ENCODE measurements around the gene OGFR. TPM values are rescaled to one million over a fixed set of nuclear protein-coding genes. Genes with fewer than 3 reads are reported as not detected.

The OGFR gene
- total RNA-seq, 1 experiment from 2014 or later, result 55.0 TPM

DNA sequence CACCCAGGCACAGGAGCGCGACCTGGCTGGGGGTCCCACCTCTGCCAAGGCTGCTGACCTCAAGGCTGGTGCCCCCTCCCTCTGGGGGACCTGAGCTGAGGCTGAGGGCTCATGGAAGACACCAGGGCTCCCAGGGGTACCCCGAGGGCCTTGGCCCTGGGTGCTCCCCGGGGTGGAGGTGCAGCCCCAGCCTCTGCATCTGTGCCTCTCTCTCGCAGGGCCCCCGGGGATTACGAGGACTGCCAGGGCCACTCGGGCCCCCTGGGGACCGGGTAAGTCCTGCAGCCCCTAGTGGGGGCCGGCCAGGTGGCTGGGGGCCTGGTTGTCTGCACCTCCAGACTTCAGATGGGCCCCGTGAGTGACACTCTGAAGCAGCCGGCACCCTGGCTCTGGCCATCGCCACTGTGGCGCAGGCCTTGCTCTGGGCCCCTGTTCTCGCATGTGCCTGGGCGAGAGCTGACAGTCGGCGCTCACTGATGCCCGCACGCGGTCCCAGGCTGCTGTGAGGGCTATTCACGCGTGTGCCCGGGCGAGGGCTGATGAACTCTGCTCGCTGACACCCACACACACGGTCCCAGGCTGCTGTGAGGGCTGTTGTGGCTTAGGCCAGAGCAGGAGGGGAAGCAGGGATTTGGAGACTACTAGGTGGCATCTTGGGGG, 21.5 kb downstream of the OGFR start:
- DNase-seq (ENCODE audit: low read depth), result no peak

DNA sequence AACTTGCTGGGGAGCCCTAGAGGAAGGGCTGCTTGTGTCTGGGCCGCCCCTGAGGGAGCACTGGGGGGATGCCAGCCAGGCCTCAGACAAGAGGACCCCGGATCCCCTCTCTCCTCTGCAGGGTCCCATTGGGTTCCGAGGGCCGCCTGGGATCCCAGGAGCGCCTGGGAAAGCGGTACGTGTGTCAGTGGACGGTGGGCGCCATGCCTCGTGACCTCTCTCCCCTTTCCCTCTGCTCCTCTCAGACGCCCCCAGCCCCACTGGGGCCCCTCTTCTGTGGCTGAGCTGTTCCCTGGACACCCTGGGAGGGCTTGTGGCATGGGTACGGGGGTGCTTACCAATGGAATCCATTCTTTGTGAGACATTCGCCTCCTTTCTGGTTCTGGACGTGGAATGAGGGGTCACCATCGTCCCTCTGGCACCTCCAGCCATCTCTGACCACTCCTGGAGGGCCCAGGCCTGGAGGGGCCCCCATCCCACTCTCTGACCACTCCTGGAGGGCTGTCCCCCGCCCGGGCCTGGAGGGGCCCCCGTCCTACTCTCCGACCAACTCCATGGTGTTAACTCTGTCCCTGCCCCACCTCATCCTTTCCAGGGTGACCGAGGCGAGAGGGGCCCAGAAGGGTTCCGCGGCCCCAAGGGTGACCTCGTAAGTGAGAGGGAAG, 22.1 kb downstream of the OGFR start:
- no peak for DNase-seq (ENCODE audit: low read depth)

DNA sequence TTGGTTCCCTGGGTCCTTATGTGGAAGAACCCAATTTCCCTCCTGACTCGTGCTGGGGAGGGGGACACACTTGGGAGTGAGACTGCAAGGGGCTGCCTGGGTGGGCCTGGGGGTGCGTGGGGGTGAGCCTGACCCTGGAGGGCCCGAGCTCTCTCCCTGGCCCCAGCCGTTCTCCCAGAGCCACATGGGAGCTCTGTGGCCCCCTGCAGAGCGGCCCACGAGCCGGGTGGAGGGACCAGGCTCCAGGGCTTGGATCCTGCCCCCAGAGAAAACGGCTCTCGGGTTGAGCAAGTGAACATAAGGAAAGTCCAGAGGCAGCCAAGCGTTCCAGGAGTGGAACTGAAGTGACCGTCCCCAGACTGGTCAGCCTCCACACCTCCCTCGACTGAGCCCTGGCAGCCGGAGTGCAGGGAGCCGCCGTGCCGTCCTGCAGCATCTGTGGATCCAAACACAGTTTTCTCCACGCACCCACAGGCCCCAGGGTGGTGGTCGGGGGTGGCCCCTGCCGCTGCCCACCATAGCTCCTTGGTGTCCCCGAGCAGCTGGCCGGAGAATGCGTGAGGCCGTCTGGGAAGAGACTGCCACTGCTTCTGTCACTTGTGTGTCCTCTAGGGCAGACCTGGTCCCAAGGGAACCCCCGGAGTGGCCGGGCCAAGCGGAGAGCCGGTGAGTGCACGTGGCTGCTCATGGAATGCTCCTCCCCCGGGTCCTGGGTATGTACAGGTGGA, 22.8 kb downstream of the OGFR start:
- DNase-seq (ENCODE audit: low read depth), result no peak

DNA sequence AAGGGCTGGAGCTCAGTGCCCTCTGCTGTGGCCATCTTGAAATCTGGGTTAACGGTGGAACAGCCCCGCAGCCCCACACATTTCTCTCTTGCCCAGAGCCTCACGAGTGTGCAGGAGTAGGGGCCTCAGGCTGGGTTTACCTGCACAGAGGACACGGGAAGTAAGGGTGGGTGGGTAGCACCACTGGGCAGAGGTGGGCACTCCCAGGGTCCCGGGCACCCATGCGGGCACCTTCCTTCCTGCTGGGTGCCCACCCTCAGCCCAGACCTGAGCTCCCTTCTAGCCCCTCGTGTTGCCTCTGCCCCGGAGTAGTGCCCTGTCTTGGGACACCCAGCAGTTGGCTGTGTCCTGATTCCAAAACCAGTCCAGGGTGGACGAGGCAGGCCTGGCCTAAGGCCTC, 23.4 kb downstream of the OGFR start:
- DNase-seq (ENCODE audit: low read depth), result no peak

DNA sequence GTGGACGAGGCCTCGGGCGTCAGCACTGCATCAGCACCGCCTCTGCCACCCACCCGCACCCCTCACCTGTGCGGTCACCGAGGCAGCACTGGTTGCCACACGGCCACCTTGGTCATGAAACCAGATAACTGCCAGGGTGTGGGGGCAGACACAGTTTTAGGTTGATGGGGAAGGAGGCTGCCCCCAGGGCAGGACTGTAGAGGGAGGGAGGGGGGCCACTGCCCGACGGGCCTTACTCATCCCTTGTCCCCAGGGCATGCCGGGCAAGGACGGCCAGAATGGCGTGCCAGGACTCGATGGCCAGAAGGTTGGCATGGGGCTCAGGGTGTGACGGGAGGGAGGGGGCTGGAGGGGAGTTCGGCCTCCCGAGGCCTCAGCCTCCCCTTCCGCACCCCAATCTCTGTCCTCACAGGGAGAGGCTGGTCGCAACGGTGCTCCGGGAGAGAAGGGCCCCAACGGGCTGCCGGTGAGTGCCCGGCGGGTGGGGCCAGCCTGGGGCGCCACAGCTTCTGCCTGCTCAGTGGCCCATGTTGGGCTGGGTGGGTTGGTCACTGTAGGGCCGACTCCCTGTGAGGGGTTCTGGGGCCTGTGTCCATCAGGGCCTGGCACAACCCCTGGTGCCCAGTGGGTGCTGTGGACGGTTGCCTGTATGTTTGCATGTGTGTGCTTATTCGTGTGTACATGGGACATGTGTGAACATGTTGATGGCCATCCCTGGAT, 24.0 kb downstream of the OGFR start:
- DNase-seq (ENCODE audit: low read depth), result no peak

DNA sequence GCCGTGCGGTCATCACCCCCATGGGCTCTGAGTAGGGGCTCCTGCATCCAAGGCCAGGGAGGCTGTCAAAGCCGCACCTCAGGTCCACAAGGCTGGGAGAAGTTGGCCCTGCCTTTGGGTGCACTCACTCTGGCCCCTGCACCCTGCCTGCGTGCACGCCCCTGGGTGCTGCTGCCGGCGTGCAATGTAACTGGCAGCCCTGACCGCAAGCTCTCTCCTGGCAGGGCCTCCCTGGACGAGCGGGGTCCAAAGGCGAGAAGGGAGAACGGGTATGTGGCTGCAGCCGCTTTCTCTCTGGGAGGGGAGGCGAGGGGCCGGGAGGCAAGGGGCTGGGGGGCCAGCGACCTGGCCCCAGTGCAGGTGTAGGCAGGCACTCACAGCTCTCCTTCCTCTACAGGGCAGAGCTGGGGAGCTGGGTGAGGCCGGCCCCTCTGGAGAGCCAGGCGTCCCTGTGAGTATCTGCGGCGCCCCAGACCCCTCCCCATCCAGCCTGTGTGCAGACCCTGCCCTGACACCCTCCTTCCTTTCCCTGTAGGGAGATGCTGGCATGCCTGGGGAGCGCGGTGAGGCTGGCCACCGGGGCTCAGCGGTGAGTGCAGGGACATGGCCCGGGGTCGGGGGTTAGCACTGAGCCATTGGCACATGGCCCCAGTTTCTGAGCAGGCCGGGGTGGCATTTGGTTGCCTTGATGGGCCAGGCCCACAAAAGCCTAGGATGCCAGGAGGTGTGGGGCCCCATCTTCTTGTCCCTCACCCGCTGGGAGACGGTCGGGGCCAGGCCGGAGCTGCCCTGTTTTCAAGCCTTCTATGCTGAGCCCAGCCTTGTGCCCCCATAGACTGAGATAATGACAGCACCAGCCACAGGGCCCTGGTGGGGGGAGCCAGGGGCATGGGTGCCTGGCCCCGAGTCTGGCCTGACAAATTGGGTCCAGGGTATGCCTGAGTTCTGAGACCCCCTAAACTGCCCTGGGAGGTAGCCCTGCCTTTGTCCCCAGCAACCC, 24.9 kb downstream of the OGFR start:
- no peak for DNase-seq (ENCODE audit: low read depth)

DNA sequence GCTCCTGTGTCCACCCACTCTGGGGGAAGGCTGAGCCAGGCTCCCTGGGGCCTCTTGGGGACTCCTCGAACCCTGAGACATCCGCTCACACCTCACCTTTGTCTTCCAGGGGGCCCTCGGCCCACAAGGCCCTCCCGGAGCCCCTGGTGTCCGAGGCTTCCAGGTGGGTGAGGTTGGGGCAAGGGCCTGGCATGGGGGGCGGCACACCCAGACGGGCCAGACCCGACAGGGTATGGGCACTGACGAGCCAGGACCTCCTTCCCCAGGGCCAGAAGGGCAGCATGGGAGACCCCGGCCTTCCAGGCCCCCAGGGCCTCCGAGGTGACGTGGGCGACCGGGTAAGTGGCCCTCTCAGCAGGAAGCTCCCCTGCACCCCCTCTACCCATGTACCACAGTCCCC, 25.6 kb downstream of the OGFR start:
- no peak for DNase-seq (ENCODE audit: low read depth)

DNA sequence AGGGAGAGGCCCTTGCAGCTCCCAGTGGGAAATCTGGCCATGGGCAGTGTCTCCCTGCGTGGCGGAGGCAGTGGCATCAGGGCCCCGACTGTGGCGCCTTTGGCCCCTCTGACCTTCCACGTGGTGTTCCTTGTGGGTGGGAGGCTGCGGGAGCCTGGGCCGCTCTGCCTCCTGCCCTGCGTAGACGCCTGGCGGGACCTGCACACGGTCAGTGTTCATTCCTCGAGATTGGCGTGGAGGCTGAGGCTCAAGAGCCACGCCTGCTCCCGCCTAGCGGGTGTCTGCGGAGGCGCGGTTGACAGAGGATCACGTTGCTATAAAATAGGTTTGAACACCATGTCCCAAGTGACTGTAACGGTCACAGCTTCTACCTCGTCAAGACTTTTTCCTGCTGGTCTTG, 26.2 kb downstream of the OGFR start:
- peak; percentile 1 for DNase-seq (ENCODE audit: low read depth)

DNA sequence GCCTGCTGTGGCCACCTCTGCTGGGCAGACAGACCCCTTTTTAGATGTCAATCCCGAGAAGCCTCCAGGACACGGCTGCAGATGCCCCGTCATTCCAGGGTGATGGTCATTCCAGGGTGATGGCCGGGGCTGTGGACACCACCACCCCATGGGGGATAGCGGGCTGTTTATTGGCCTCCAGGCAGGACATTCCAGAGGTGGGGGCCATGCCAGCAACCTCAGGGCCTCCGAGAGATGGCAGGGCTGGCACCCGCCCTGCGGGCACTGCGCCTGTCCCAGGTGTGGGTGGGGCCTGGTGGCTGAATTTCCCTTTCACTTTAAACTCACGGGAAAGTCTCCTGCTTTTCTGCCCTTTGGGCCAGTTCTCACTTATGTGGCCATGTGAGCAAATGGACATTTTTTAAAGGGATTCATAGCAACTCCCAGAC, 26.7 kb downstream of the OGFR start:
- DNase-seq (ENCODE audit: low read depth), result peak; percentile 1

DNA sequence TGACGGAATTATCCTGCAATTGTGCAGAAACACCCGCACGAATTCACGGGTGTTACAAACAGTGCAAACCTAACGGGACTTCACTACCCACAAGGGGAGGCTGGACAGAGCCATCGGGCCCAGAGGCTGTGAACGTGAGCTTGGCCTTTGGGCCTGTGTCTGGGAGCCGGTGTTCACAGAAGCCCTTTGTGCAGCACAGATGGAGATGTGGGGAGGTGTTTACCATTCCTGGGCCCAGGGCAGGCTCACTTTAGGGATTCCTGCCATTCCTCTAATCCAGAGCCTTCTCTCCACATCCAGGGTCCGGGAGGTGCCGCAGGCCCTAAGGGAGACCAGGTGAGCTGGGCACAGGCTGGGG, 27.2 kb downstream of the OGFR start:
- peak; percentile 1 for DNase-seq (ENCODE audit: low read depth)

DNA sequence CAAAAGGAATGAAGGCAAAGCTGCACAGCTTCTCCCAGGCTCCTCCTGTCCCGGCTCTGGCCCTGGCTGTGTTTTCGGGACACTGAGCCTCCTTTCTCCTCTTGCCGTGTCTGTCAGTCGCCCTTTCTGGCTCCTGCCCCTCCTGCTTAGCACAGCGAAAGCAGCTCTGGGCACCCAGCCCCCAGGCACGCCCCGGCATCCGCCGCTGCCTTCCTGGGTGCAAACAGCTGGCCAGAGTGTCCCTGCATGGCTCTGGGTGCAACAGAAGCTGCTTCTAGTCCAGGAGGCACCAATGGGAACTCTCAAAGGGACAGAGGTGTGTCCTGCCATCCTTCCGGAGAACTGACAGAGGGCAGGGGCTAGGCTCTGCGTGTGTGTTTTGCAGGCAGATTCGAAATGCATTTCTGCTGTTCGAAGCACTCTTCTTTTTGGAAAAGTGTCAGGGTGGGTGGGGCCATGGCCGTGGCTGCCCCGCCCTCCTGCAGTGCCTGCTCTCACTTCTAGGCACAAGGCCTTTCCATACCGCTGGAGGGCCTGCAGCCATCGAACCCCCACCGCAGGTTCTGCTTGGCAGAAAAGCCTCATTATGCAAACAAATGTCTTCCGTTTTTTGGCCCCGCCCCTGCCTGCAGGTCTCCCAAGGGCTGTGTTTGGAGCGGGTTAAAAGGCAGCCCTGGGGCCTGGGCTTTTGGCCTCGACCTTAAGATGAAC, 27.7 kb downstream of the OGFR start:
- peak; percentile 42 for DNase-seq (ENCODE audit: low read depth)

DNA sequence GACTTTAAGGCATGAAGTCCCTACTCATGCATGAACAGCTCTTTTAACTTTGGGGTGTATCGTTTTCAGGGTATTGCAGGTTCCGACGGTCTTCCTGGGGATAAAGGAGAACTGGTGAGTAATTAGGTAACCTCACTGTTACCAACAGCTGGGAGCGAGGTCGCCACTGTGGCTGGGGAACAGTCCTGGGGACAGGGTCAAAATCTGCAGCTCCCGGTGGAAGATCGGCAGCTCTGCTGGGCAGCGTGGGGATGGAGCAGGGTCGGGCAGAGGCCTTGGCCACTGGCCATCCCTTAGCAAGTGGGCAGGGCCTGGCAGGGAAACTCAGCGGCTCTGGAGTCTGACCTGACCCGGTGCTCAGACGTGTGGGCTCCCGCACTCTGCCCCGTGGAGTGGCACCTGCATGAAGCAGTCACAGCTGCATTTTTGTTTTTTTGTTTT, 28.3 kb downstream of the OGFR start:
- DNase-seq (ENCODE audit: low read depth), result peak; percentile 1

DNA sequence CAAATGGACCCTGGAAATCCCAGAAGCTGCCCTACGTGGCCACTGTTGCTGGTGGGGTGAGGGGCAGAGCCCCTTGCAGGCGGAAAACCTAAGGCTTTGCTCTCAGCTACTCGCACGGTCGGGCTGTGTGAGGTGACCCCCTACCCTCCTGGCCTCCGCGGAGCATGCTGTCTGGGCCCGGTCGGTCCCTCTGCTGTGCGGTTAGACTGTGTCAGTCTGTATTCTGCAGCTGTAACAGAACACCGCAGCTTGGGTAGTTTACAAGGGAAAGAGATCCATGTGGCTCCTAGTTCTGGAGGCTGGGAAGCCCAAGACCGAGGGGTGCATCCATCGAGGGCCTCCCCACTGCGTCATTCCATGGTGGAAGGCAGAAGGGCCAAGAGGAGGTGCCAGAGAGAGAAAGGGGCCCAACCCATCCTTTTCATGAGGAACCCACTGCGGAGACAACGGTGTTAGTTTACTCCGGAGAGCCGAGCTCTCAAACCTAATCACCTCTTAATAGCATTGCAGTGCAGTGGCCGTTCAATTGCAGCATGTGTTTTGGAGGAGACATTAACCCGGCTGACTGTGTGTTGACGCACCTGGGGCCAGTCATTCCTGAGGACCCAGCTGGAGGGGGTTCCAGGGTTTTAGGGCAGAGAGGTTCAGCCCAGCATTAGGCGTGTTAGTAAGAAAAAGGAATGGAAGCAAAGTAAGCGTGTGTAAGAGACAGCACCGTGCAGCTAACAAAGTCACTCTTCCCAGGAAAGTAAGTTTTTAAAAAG, 30.5 kb downstream of the OGFR start:
- DNase-seq (ENCODE audit: low read depth), result no peak

DNA sequence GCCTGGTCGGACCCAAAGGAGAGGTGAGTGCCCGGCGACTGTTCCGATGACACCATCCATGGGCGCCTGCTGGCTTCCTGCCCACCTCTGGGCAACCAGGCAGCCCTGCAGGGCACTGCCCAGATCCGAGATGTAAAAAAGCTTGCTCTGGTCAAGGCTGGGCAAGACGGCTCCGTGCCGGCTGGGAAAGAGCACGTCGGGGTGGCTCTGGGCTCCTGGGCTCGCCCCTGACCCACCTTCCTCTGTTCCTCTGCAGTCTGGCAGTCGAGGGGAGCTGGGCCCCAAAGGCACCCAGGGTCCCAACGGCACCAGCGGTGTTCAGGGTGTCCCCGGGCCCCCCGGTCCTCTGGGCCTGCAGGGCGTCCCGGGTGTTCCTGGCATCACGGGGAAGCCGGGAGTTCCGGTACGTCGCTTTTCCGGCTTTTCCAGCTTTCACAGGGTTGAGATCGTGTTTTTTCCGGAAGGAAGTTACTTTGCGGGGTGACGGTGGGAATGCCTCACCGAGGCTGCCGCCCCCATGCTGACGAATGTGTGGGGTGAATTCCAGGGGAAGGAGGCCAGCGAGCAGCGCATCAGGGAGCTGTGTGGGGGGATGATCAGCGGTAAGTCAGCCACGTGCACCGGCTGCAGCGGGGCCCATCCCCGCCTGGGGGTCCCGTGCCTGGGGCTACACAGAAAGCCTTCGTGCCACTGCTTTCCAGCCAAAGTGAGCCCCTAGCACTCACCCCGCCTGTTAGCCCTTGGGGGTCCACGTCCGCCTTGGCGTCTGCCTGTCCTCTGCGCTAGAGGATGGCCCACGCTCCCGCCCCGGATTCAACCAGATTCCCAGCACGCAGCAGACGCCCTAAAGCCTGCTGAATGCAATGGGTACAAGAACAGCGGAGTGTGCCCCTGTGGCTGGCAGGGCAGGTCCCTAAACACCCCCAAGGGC, 31.6 kb downstream of the OGFR start:
- DNase-seq (ENCODE audit: low read depth), result peak; percentile 53

DNA sequence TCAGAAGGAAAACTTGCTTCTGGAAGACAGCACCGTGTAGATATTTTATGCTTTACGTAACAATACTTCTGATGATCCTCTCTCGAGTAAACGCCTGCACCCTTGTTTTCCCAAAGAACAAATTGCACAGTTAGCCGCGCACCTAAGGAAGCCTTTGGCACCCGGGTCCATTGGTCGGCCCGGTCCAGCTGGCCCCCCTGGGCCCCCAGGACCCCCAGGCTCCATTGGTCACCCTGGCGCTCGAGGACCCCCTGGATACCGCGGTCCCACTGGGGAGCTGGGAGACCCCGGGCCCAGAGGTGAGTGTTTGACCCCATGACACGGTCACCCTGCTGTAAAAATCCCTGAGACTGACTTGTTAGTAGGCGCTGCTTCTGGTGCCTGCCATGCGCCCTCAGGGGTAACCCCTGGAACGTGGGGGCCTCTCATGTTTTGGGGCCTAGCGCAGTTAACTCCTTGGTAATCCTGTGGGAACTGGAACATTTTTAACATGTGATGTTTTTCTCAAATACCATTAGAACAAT, 32.4 kb downstream of the OGFR start:
- DNase-seq (ENCODE audit: low read depth), result no peak

DNA sequence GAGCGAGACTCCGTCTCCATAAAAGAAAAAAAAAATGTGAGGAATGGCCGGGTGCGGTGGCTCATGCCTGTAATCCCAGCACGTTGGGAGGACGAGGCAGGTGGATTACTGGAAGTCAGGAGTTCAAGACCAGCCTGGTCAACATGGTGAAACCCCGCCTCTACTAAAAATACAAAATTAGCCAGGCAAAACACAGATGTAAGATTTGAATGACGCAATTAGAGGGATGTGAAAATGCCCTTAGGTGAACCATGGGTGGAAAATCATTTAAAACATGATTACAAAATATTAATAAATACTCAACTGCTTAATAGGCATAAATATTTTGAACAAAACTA, 33.1 kb downstream of the OGFR start:
- DNase-seq (ENCODE audit: low read depth), result no peak

DNA sequence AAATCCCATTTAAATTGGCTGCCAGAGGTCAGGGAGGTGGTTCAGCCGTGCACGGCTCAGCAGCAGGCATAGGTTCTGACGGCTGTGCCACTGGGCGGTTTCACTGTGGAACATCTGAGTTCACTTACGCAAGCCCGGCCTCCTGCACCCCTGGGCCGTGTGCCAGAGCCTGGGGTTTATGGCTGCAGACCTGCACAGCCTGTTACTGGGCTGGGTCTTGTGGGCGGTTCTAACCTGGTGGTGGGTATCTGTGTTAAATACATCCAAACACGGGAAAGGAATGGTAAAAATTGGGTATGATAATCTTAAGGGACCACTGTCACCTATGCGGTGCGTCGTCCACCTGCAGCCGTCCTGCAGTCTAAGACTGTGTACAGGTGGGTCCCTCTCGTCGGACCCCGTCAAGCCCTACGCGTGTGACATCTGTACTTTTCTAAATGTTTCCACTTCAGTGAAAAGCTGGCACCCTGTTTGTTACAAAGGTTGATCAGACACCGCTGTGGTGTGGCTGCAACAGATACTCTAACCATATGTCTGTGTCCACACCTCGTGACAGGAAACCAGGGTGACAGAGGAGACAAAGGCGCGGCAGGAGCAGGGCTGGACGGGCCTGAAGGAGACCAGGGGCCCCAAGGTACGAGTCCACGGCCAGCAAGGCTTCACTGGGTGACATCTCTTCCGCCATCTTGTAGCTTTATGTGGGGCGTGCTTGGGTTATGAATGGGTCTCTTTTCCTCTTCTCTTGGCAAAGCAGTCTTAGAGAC, 33.7 kb downstream of the OGFR start:
- DNase-seq (ENCODE audit: low read depth), result no peak

DNA sequence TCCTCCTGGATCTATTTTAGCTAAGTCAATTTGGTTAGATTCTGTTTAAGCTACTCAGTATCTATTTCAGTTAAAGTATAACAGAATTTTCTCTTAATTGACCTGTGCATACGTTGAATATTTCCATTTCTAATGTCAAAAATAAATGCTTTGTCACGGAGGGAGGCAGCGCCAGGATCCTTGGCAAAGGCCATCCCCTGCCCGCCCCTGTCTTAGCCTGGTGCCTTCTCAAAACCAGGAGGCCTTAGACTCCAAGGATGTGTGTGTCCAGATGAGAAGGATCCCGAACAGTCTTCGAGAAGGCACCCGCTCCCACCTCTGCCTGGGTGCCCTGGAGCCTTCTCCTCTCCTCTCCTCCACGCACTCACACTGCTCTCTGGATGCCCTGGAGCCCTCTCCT, 34.6 kb downstream of the OGFR start:
- DNase-seq (ENCODE audit: low read depth), result no peak
